ENCODE measurements around the gene SLC39A12. TPM values are rescaled to one million over a fixed set of nuclear protein-coding genes. Genes with fewer than 3 reads are reported as not detected.

Gene SLC39A12
- total RNA-seq, 1 experiment from 2014 or later, result not detected

DNA sequence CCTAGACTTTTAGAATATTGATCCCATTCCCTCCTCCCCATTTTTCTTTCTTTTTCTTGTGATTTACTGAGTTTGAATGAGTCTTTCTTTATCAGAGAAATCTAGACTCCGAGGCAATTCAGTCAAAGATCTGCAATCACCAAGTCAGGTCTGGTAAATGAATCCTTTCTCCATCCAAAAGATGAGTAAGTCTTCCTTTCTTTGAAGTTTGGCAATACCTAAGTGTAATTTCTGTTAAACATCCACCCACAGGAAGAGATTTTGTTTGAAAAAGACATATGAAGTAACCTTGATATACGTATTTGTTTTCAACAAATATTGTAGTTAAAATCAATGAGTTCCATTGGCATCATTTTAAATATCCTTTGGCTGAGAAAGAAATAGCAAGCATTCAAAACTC, 58.3 kb downstream of the SLC39A12 start (continued):
- TF ChIP-seq, protein P1, sequence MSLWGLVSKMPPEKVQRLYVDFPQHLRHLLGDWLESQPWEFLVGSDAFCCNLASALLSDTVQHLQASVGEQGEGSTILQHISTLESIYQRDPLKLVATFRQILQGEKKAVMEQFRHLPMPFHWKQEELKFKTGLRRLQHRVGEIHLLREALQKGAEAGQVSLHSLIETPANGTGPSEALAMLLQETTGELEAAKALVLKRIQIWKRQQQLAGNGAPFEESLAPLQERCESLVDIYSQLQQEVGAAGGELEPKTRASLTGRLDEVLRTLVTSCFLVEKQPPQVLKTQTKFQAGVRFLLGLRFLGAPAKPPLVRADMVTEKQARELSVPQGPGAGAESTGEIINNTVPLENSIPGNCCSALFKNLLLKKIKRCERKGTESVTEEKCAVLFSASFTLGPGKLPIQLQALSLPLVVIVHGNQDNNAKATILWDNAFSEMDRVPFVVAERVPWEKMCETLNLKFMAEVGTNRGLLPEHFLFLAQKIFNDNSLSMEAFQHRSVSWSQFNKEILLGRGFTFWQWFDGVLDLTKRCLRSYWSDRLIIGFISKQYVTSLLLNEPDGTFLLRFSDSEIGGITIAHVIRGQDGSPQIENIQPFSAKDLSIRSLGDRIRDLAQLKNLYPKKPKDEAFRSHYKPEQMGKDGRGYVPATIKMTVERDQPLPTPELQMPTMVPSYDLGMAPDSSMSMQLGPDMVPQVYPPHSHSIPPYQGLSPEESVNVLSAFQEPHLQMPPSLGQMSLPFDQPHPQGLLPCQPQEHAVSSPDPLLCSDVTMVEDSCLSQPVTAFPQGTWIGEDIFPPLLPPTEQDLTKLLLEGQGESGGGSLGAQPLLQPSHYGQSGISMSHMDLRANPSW (CRISPR knock-in tag; conservative IDR thresholded peaks at IDR 0.05; ENCODE audit: low read depth), result no peak
- TF ChIP-seq TEAD4 (CRISPR knock-in tag; IDR thresholded peaks at IDR 0.05) (no peak), IRF2 (CRISPR knock-in tag; IDR thresholded peaks at IDR 0.05; ENCODE audit: borderline replicate concordance, low read depth) (no peak), EMX1 (CRISPR knock-in tag; IDR thresholded peaks at IDR 0.05) (no peak), ZNF416 (CRISPR knock-in tag; IDR thresholded peaks at IDR 0.05) (no peak)
- TF ChIP-seq, protein P2, sequence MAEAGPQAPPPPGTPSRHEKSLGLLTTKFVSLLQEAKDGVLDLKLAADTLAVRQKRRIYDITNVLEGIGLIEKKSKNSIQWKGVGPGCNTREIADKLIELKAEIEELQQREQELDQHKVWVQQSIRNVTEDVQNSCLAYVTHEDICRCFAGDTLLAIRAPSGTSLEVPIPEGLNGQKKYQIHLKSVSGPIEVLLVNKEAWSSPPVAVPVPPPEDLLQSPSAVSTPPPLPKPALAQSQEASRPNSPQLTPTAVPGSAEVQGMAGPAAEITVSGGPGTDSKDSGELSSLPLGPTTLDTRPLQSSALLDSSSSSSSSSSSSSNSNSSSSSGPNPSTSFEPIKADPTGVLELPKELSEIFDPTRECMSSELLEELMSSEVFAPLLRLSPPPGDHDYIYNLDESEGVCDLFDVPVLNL (CRISPR knock-in tag; IDR thresholded peaks at IDR 0.05; ENCODE audit: borderline replicate concordance, low read depth), result no peak
- TF ChIP-seq, protein P3, sequence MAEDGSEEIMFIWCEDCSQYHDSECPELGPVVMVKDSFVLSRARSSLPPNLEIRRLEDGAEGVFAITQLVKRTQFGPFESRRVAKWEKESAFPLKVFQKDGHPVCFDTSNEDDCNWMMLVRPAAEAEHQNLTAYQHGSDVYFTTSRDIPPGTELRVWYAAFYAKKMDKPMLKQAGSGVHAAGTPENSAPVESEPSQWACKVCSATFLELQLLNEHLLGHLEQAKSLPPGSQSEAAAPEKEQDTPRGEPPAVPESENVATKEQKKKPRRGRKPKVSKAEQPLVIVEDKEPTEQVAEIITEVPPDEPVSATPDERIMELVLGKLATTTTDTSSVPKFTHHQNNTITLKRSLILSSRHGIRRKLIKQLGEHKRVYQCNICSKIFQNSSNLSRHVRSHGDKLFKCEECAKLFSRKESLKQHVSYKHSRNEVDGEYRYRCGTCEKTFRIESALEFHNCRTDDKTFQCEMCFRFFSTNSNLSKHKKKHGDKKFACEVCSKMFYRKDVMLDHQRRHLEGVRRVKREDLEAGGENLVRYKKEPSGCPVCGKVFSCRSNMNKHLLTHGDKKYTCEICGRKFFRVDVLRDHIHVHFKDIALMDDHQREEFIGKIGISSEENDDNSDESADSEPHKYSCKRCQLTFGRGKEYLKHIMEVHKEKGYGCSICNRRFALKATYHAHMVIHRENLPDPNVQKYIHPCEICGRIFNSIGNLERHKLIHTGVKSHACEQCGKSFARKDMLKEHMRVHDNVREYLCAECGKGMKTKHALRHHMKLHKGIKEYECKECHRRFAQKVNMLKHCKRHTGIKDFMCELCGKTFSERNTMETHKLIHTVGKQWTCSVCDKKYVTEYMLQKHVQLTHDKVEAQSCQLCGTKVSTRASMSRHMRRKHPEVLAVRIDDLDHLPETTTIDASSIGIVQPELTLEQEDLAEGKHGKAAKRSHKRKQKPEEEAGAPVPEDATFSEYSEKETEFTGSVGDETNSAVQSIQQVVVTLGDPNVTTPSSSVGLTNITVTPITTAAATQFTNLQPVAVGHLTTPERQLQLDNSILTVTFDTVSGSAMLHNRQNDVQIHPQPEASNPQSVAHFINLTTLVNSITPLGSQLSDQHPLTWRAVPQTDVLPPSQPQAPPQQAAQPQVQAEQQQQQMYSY (CRISPR knock-in tag; IDR thresholded peaks at IDR 0.05), result no peak
- TF ChIP-seq, protein P4, sequence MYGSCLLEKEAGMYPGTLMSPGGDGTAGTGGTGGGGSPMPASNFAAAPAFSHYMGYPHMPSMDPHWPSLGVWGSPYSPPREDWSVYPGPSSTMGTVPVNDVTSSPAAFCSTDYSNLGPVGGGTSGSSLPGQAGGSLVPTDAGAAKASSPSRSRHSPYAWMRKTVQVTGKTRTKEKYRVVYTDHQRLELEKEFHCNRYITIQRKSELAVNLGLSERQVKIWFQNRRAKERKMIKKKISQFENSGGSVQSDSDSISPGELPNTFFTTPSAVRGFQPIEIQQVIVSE (CRISPR knock-in tag; IDR thresholded peaks at IDR 0.05; ENCODE audit: borderline replicate concordance), result no peak

DNA sequence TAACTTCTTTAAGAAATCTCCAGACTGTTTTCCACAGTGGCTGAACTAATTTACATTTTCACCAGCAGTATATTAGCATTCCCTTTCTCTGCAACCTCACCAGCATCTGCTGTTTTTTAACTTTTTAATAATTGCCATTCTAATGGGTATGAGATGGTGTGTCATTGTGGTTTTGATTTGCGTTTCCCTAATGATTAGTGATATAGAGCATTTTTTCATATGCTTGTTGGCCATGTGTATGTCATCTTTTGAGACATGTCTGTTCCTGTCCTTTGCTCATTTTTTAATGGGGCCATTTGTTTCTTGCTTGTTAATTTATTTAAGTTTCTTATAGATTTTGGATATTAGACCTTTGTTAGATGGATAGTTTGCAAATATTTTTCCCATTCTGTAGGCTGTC, 68.8 kb downstream of the SLC39A12 start:
- Mint-ChIP-seq H3K36me3 (peaks cover 20% of the 10 kb centered on the region), H3K27ac (no peak overlapping the region), H3K27me3 (ENCODE audit: low read depth) (no peaks in the 10 kb centered on the region), H3K4me3 (no peak overlapping the region), H3K4me1 (no peaks in the 10 kb centered on the region), H3K9me3 (peaks cover 63% of the 10 kb centered on the region)
- ATAC-seq (no peak), DNase-seq (ENCODE audit: low spot score) (no peak)
- no peak for TF ChIP-seq NFATC4 (CRISPR knock-in tag; IDR thresholded peaks at IDR 0.05)
- TF ChIP-seq NR2C2 (CRISPR knock-in tag; IDR thresholded peaks at IDR 0.05), result no peak
- TF ChIP-seq OVOL2 (CRISPR knock-in tag; IDR thresholded peaks at IDR 0.05; ENCODE audit: borderline replicate concordance), result no peak
- TF ChIP-seq, protein P2 (CRISPR knock-in tag; IDR thresholded peaks at IDR 0.05; ENCODE audit: borderline replicate concordance, low read depth), result no peak
- TF ChIP-seq GABPB1 (CRISPR knock-in tag; IDR thresholded peaks at IDR 0.05), result no peak
- no peak for TF ChIP-seq NR1H2 (CRISPR knock-in tag; IDR thresholded peaks at IDR 0.05)
- TF ChIP-seq, protein P5, sequence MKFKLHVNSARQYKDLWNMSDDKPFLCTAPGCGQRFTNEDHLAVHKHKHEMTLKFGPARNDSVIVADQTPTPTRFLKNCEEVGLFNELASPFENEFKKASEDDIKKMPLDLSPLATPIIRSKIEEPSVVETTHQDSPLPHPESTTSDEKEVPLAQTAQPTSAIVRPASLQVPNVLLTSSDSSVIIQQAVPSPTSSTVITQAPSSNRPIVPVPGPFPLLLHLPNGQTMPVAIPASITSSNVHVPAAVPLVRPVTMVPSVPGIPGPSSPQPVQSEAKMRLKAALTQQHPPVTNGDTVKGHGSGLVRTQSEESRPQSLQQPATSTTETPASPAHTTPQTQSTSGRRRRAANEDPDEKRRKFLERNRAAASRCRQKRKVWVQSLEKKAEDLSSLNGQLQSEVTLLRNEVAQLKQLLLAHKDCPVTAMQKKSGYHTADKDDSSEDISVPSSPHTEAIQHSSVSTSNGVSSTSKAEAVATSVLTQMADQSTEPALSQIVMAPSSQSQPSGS (CRISPR knock-in tag; IDR thresholded peaks at IDR 0.05; ENCODE audit: borderline replicate concordance, low read depth), result no peak
- no peak for TF ChIP-seq MYBL2 (CRISPR knock-in tag; IDR thresholded peaks at IDR 0.05)
- TF ChIP-seq, protein P6, sequence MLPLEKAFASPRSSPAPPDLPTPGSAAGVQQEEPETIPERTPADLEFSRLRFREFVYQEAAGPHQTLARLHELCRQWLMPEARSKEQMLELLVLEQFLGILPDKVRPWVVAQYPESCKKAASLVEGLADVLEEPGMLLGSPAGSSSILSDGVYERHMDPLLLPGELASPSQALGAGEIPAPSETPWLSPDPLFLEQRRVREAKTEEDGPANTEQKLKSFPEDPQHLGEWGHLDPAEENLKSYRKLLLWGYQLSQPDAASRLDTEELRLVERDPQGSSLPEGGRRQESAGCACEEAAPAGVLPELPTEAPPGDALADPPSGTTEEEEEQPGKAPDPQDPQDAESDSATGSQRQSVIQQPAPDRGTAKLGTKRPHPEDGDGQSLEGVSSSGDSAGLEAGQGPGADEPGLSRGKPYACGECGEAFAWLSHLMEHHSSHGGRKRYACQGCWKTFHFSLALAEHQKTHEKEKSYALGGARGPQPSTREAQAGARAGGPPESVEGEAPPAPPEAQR (CRISPR knock-in tag; IDR thresholded peaks at IDR 0.05), result no peak
- TF ChIP-seq, protein P7, sequence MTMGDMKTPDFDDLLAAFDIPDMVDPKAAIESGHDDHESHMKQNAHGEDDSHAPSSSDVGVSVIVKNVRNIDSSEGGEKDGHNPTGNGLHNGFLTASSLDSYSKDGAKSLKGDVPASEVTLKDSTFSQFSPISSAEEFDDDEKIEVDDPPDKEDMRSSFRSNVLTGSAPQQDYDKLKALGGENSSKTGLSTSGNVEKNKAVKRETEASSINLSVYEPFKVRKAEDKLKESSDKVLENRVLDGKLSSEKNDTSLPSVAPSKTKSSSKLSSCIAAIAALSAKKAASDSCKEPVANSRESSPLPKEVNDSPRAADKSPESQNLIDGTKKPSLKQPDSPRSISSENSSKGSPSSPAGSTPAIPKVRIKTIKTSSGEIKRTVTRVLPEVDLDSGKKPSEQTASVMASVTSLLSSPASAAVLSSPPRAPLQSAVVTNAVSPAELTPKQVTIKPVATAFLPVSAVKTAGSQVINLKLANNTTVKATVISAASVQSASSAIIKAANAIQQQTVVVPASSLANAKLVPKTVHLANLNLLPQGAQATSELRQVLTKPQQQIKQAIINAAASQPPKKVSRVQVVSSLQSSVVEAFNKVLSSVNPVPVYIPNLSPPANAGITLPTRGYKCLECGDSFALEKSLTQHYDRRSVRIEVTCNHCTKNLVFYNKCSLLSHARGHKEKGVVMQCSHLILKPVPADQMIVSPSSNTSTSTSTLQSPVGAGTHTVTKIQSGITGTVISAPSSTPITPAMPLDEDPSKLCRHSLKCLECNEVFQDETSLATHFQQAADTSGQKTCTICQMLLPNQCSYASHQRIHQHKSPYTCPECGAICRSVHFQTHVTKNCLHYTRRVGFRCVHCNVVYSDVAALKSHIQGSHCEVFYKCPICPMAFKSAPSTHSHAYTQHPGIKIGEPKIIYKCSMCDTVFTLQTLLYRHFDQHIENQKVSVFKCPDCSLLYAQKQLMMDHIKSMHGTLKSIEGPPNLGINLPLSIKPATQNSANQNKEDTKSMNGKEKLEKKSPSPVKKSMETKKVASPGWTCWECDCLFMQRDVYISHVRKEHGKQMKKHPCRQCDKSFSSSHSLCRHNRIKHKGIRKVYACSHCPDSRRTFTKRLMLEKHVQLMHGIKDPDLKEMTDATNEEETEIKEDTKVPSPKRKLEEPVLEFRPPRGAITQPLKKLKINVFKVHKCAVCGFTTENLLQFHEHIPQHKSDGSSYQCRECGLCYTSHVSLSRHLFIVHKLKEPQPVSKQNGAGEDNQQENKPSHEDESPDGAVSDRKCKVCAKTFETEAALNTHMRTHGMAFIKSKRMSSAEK (CRISPR knock-in tag; IDR thresholded peaks at IDR 0.05; ENCODE audit: borderline replicate concordance), result no peak
- ChIA-PET POLR2A (no interaction called here), CTCF (no interaction called here)
